GM19035 (cell line): ENCODE measurements around the gene CCDC106.

Experiments used
- ATAC-seq: cut with Tn5 transposase; IDR thresholded peaks from one replicate; pipeline ENCODE4 v1.9.1; 2021; ENCODE audit not compliant: unreplicated experiment

CCDC106 gene

DNA sequence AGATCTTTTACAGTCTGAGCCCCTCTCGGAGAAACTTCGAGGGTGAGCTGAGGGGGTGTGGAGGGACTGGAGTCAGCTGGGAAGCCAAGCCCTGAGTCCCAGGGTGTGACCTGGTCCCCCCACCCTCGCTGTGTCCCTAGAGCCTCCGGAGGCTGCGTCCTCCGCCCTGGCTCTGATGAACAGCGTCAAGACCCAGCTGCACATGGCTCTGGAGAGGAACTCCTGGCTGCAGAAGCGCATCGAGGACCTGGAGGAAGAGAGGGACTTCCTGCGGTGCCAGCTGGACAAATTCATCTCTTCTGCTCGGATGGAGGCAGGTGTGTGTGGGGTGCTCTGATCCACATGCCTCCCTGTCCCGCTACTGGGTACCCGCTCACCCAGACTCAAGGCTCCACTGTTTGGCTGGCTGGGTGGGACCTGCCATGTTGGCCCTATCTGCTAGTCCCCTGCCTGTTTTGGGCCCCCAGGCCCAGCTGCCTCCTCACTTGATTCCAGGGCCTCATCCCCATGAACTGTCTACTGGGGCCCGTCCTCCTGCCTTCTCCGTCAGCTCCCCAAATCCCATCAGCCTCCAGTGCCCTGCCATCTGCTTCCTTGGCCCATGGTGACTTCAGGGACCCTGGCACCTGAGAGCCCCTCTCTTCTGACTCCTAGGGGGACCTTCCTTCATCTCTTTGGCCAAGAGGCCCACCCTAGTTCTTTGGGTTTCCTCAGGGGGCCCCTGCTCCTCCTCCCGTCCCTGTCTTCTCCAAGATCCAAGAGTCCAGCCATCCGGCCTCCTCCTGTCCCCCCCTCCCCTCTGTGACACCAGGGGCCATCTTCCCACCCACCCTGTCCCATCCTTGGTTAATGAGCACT lies 1.5 kb downstream of the CCDC106 start:
- ATAC-seq, result no peak

DNA sequence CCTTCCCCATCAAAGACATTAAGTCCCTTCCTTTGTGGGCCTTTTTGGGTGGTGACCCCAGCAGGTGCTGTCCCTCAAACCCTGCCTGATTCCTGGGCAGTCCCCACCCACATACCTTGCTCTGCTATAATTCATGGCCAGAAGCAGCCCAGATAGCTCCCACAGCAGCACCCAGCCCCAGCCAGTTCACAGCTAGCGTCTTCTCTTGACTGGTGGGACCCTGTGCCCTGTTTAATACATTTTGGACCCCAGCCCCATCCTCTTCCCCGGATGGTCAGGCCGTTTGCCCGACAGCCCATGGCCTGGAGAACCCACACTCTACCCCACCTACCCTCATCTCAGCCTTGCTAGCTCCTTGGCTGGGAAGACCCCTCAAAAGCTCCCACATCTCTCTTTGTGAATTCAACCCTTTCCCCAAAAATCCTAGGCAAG lies 2.1 kb downstream of the CCDC106 start:
- no peak for ATAC-seq

DNA sequence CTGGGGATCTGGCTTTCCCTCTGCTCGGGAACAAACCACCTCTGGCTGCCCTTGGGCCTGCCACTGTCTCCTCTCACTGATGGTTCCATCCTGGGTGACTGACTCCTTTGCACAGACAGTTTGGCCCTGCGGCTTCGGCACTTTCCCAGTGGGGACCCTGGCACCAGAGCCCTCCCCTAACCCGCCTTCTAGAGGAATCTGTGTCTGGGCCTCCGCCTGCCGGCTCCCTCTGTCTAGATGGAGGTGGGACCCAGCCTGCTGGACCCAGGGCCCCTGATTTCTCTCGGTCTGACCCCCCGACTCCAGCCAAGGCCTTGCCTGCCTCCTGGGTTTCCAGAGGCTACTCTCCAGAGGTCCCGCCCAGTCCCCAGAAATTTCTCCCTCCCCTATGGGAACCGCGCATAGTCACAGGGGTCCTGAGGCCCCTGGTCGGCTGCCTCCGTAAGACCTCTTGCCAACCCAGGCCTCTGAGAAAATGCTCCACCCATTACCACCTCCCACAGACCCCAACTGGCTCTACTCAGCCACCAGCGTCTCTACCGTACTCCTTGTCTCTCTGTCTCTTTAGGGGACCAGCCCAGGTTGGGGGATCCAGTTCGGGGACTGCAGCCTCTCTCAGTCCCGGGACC lies 2.7 kb downstream of the CCDC106 start:
- no peak for ATAC-seq

DNA sequence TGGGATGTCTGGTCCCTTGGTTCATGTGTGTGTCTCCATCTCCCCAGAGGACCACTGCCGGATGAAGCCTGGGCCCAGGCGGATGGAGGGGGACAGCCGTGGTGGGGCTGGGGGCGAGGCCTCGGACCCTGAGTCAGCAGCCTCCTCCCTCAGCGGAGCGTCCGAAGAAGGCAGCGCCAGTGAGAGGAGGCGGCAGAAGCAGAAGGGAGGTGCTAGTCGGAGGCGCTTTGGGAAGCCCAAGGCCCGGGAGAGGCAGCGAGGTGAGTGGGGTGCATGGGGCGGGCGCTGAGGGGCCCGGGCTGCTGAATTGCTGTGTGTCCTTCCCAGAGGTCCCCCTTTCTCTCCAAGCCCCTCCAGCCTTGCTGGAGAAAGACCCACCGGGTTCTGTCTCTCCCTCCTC lies 3.2 kb downstream of the CCDC106 start:
- no peak for ATAC-seq

DNA sequence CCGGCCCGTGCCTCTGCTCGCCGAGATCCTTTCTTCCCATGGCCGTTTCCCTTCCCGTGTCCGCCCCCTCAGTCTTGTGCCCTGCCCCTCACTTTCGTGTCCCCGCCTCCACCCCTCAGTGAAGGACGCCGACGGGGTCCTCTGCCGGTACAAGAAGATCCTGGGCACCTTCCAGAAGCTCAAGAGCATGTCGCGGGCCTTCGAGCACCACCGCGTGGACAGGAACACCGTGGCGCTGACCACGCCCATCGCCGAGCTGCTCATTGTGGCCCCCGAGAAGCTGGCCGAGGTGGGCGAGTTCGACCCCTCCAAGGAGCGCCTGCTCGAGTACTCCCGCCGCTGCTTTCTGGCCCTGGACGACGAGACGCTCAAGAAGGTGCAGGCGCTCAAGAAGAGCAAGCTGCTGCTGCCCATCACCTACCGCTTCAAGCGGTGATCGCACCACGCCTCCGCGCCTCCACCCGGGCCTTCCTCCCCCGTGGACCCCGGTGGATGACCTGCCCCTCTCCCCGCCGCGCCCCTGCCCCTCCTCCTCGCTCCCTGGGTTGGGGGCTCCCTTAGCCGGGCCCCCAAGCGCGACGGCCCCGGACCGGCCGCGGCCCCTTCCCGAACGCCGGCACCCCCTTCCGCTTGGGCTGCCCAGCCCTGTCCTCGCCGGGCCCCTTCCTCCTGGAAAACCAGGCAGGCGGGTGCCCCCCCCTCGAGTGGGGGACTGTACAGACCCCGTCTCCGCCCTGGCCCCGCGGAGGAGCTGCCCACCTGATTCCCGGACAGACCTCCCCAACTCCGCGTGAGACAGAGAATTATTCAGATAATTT lies 4.5 kb downstream of the CCDC106 start:
- no peak for ATAC-seq

DNA sequence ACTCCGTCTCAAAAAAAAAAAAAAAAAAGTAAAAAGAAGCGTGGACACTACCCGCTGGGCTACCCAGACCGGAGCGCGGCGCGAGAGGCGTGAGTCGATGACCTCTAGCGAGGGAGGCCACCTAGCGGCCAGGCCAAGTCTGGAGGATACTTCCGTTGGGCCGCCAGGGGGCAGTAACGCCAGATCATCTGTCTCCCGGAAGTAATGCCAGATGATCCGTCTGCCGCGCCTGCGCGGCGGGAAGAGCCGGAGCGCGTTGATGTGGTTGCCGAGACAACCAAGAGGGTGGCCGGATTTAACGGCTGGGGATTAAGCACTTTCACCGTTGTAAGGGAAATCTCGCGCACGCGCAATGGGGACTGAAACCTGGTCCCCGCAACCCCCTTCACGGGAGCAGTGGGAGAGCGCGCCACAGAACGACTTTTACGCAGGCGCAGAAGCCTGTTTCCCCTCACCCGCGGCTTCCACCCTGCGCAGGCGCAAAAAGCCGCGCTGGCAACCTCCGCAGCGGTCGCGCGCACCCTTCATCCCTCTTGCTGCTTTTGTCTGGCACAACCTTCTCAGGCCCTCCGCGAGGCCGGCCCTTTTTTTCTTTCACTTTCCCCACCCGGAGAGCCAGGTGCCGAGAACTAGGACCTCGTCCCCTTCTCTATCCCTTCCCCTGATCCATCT lies 5.8 kb downstream of the CCDC106 start:
- peak; percentile 45 for ATAC-seq

DNA sequence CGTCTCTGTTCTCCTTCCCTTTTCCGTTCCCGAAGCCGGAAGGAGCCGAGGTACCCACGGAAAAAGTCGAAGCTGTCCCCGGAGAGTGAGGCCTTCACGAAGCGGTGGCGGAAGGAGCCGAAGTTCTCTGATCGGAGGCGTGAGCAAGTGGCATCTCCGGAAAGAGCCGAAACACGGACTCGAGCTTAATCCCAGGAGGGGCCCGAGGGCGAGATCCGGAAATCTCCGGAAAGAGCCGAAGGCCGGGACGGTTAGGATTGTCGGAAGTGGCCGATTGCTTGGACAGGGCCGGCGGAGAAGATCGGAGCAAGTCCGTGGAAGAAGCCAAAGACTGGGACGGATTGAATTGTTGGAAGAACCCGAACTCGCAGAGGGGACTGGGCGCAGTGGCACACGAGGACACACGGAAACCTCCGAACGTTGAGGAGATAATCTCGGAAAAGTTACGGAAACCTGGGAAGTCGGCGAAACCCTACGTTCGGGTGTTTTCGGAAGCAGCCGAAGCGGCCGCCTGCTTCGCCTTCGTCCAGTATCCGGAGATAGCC lies 6.4 kb downstream of the CCDC106 start:
- ATAC-seq, result peak; percentile 60

DNA sequence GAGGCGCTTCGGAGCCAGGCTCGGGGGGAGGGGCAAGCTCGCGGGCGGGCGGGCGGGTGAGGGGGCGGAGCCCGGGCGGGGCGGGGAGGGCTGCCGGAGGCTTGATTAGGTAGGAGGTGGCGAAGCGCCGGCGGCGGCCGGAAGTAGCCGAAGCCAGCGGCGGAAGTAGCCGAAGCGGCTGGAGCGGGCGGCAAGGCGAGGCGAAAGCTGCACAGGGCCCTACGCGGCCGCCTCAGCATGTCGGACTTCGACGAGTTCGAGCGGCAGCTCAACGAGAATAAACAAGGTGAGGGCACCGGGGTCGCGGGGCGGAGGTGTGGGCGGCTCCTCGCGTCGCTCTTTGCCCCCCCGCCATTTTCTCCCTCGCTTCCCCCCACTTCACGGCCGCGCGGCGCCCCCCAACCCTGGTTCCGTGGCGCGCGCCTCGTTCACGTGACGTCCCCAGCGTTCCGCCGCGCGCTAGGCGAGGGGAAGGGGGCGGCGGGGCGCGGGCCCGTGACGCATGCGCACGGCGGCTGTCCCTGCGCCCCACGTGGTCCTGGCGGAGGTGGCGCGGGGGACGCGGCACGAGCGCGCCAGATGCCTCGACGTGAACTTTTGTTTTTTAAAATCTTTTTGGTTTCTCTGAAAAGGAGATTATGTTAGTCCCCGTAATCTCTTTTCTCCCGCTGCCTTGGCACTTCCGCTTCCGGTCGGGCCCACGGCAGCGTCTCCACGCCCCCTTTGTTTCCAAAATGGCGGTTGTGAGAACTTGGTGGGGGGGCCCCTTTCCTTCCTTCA lies 7.0 kb downstream of the CCDC106 start, which contains the start of gene U2AF2:
U2AF2 (plus strand) TSS at position 168 of the 780 bp plus-strand sequence; CDS start at position 238, 70 bp downstream.
- ATAC-seq, result peak; percentile 33

DNA sequence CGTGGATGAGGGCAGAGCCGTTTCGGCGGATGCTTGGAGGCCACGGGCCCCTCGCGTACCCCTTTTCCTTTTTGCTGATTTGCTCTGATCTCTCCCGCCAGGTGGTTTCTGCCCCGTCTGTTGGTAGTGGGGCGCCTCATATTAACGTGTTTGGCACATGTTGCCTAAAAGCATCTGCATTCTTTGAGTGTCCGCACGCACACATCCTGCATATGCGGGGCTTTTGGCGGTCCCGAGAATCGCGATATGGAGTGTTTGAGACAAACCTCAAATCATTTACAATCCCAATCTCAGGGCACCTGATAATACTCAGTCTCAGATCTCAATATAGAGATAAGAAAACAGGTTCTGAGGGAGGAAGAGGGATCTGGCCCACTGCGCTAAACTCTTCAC lies 7.6 kb downstream of the CCDC106 start:
- no peak for ATAC-seq

DNA sequence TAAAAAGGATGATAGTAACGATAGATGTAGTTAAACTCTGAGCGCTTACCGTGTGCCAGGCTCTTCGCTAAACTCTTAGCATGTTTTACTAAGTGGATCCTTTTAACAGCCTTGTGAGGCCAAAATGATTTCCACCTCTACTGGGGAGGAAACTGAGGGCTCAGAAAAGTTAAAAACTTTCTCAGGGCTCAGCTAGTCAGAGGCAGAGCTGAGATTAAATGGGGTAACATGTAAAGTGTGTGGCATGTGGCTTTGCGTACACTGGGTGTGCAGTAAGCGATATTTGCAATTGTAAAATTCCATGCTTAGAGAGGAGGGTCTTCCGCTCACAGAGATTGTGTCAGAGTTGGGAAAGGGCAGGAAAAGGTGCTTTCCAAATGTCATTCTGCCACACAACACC lies 8.5 kb downstream of the CCDC106 start:
- ATAC-seq, result no peak

DNA sequence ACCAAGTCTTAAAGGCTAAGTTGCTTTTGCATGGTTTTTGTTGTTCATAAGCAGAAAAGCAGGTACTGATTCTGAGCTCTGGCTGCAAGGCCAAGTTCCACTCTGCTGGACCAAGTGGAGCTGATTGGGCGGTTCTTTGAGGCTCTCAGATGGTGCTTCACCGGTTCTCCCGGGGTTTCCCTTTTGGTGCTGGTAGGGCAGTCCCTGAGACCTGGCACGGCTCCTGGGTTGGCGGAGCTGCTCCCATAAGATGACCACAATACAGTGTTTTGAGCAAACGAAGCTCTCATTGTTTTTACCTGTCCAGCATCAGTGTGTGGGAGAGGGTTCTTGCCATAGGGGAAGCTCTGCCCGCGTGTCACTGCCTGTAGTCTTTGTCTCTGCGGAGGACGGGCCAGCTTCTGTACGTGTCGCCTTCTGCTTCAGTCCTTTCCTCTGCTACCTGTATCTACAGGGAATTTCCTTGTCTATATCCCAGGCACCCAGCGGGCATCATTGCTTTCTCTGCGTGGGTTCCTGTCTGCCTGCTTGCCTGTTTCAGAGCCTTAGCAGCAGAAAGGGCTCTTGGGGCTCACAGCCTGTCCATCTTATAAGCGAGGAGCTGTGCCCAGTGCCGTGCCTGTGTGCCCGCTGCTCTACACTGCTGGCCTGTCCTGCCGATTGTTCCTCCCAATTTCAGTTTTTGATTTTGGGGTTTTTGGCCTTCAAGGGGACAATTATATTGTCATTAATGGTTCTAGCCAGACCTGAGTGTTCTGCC lies 9.2 kb downstream of the CCDC106 start:
- no peak for ATAC-seq

DNA sequence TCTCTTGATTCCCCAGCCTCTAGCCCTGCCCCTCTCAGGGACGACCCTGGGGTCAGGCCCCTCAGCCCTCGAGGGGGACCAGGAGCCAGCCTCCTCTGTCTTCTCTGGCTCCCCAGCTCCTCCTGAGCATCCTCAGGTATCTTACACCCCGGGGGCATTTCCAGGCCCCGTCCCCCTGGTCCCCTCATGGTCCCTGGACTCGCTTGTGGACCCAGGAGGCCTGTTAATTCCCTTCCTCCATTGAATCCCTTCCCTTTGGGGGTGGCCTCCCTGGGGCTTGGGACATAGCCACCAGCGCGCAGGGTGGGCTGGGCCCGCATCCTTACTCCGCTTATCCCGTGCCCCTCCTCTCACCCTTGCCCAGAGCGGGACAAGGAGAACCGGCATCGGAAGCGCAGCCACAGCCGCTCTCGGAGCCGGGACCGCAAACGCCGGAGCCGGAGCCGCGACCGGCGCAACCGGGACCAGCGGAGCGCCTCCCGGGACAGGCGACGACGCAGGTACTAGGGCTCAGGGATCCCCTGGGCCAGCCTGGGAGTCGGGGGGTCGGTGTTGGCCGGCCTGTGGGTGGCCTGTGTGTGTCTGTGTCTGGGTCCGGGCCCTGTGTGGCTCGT lies 10.9 kb downstream of the CCDC106 start:
- no peak for ATAC-seq

DNA sequence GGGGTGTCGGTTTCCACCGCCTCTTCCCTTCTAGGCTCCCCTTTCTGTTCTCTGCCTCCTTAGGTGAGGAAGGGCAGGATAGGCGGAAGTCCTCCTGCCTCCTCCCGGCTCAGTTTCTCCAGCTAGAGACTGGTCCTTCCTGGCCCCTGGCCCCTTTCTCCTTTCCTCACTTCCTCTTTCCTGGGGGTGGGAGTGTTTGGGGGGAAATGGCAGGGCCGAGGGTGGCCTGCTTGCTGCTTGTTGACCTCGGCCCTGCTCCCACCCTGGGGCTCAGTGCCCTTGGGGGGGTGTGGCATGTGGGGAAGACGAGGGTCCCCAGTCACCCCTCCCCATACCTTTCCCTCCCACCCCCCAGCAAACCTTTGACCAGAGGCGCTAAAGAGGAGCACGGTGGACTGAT lies 11.8 kb downstream of the CCDC106 start:
- ATAC-seq, result no peak

DNA sequence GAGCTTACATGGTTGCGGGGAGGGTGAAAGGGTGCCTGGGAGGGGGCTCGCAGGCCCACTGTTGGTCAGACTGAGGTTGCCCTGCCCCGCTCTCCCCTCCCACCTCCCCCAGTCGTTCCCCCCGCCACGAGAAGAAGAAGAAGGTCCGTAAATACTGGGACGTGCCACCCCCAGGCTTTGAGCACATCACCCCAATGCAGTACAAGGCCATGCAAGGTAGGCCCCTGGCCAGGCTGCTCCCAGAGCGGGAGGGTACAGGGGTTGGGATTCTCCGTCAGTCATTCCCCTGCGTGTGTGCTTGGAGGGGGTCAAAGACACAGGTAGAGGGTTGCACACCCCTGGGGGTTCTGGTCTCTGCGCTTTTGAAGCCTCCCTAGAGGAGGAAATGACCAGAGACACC lies 12.4 kb downstream of the CCDC106 start:
- no peak for ATAC-seq

DNA sequence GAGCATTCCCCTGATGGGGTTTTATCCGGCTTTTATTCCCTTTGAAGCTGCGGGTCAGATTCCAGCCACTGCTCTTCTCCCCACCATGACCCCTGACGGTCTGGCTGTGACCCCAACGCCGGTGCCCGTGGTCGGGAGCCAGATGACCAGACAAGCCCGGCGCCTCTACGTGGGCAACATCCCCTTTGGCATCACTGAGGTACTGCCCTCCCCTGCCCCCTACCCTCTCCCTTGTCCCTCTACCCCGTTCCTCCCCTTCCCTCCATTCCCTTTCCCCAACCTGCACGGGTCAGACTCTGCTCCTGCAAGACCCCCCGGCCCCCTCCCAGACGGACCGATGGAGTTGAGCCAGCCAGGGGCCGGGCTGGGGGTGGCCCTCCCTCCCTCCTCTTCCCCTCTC lies 13.0 kb downstream of the CCDC106 start:
- ATAC-seq, result no peak

DNA sequence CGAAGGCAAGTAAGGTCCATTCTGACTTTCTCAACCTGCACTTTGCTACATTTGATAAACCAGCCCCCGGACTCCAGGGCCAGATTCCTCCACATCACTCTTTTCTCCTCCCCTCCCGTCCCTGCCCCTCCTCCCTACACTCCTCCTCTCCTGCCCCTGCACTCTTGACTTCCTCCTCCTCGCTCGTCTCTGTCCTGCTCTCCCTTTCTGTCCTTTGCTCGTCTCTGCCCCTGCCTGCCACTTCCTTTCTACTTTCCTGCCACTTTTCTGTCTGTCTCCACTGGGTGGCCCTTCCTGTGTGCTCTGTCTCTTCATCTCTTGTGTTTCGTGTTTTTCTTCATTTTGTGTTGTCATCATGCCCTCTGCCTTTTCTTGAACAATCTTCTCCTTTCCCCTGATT lies 13.8 kb downstream of the CCDC106 start:
- ATAC-seq, result no peak

DNA sequence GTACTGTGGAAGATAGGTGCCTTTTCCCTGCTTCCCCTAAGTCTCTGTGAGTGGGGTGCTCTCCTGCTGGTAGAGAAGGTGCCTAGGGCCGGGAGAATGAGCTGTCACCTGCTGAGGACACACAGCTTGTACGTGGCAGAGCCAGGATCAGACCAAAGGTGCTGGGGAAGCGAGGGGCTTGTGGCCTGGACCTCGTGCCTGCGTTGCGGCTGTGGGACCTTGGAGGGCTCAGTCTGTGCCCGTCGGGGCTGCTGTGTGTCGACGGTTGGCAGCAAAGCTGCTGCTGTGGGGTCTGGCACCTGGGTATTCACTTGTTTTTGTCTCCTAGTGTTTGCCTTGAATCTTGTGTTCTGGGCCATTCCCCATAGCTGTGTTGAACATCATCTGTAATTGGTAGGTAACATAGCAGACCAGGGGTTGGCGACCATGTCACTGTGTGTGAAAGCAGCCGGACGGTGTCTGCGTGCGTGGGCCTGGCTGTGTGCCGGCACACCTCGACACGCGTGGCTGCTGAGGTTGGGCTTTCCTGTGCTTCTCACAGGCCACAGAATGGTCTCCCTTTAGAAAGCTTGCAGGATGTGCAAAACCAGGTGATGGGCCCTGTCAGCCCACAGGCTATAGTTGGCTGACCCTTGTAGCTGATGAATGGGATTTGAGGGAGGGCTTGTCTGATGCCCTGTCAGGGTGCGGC lies 16.0 kb downstream of the CCDC106 start:
- ATAC-seq, result no peak

DNA sequence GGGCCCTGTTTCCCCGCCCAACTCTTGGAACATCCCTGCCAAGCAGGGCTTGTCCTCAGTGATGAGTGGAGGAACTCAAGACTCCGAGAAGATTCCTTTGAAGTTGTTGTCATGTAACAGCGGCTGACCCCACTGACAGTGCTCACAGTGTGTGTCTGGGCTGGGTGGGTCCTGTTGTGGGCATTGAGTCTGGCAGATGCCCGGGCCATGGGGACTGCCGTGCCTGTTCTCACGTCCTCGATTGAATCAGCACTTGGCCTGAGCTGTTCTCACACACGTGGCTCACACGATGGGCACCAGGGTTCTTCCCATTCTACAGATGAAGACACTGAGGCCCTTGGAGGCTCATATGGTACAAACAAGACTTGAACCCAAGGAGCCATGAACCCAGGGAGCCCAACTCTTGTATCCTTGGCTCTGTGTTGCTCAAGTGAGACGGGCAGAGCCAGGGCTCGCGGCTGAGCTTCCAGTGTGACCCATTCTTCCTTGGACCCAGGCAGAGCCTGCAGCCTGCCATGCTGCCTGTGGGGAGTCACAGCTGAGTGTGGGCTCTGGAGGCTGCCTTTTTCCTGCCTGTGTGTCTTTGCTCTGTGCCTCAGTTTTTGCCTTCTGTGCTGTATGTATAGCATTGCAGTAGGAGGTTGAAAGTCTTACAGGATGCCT lies 18.5 kb downstream of the CCDC106 start:
- ATAC-seq, result no peak
